GM23248 (cell line): Measurements from ENCODE around the gene BZW1. TPM values are rescaled to one million over a fixed set of nuclear protein-coding genes. Genes with fewer than 3 reads are reported as not detected.

Source experiments
- DNase-seq: peaks from one replicate; pipeline ENCODE4 v3.0.0-alpha.2; 2015
- H2AFZ ChIP-seq: fragments of 200-600 bp; sonication (generic); 2 replicates; pipeline ENCODE4 v1.6.1; 2016; ENCODE audit warnings: antibody characterized with exemption
- H3F3A ChIP-seq: fragments of 200-600 bp; sonication (generic); 2 replicates; pipeline ENCODE4 v1.6.1; 2016; ENCODE audit warnings: mild to moderate bottlenecking, antibody characterized with exemption, mixed run types; ENCODE audit not compliant: insufficient read depth
- H3K27ac ChIP-seq: fragments of 200-600 bp; sonication (generic); 2 replicates; pipeline ENCODE4 v1.5.1; 2016; ENCODE audit warnings: mild to moderate bottlenecking
- H3K27me3 ChIP-seq: fragments of 200-600 bp; sonication (generic); replicated peaks from 2 replicates; pipeline ENCODE4 v1.6.1; 2016; ENCODE audit warnings: mild to moderate bottlenecking; ENCODE audit not compliant: insufficient read depth
- H3K36me3 ChIP-seq: fragments of 200-600 bp; sonication (generic); 2 replicates; pipeline ENCODE4 v1.6.1; 2016; ENCODE audit warnings: low read depth, mild to moderate bottlenecking
- H3K4me1 ChIP-seq: fragments of 200-600 bp; sonication (generic); 2 replicates; pipeline ENCODE4 v1.6.1; 2016; ENCODE audit warnings: mild to moderate bottlenecking; ENCODE audit not compliant: insufficient read depth
- H3K4me2 ChIP-seq: fragments of 200-600 bp; sonication (generic); one replicate; pipeline ENCODE4 v1.6.1; 2016; ENCODE audit warnings: mild to moderate bottlenecking; ENCODE audit not compliant: unreplicated experiment
- H3K4me3 ChIP-seq: fragments of 200-600 bp; sonication (generic); 2 replicates; pipeline ENCODE4 v1.5.1; 2016; ENCODE audit warnings: mild to moderate bottlenecking
- H3K79me2 ChIP-seq: fragments of 200-600 bp; sonication (generic); 2 replicates; pipeline ENCODE4 v1.6.1; 2016; ENCODE audit warnings: mild to moderate bottlenecking; ENCODE audit not compliant: insufficient read depth
- H3K9ac ChIP-seq: fragments of 200-600 bp; sonication (generic); 2 replicates; pipeline ENCODE4 v1.6.1; 2016; ENCODE audit warnings: mild to moderate bottlenecking
- H3K9me2 ChIP-seq: fragments of 200-600 bp; sonication (generic); 2 replicates; pipeline ENCODE4 v1.6.1; 2016; ENCODE audit warnings: mixed run types, mild to moderate bottlenecking, moderate library complexity; ENCODE audit not compliant: insufficient read depth
- H3K9me3 ChIP-seq: fragments of 200-600 bp; sonication (generic); one replicate; pipeline ENCODE4 v1.6.1; 2017; ENCODE audit warnings: low read depth
- H4K20me1 ChIP-seq: fragments of 200-600 bp; sonication (generic); 2 replicates; pipeline ENCODE4 v1.6.0; 2016; ENCODE audit not compliant: insufficient read depth
- EZH2 ChIP-seq: fragments of 200-600 bp; sonication (generic); IDR thresholded peaks from 2 replicates; pipeline ENCODE4 v1.6.1; 2018; ENCODE audit warnings: antibody characterized with exemption, mild to moderate bottlenecking; ENCODE audit not compliant: insufficient read depth, poor library complexity, severe bottlenecking
- EZH2phosphoT487 ChIP-seq: fragments of 200-600 bp; sonication (generic); IDR thresholded peaks from 2 replicates; pipeline ENCODE4 v1.6.1; 2018; ENCODE audit warnings: antibody characterized with exemption, moderate library complexity, mild to moderate bottlenecking, low read depth; ENCODE audit not compliant: insufficient read depth
- WGBS, 2 experiments: methylation state at CpG; one replicate each; pipeline ENCODE4 v1.1.6; 2015 to 2017; ENCODE audit warnings: low lambda C conversion rate in 2 of 2, low coverage in 1 of 2; ENCODE audit errors: missing lambda C conversion rate in 2 of 2; 5-methylcytosine and 5-hydroxymethylcytosine counted together
- in situ Hi-C: fragments of 300-500 bp; cut with MboI; formaldehyde crosslinking; loops from 2 replicates; pipeline ENCODE4 v1.15.0; 2020
- polyA plus RNA-seq: library from polyadenylated mRNA; unstranded; fragments of >200 nt; fragmentation: Nextera tagmentation; extraction: Ambion mirVana; gene quantifications from 2 replicates; pipeline ENCODE4 v1.2.1, GENCODE V29; 2016
- total RNA-seq: library from RNA; depleted of rRNA; stranded (reverse); fragments of >200 nt; shearing (Covaris generic); gene quantifications from 2 replicates; pipeline ENCODE4 v1.2.3, GENCODE V29; 2014

The BZW1 gene
- total and polyA plus RNA-seq, 2 experiments from 2014 or later: 365 to 596 TPM

GRCh38 chr2:200787351-200788120 is 24.2 kb upstream of the BZW1 start:
- Histone ChIP-seq H2AFZ (peak overlapping the region; percentile 52), H3K9me3 (no peaks in the 10 kb centered on the region), H3K9ac (peak overlapping the region; percentile 68), H3K27me3 (no peaks in the 10 kb centered on the region), H4K20me1 (no peaks in the 10 kb centered on the region), H3F3A (peaks cover 36% of the 10 kb centered on the region), H3K4me2 (peak overlapping the region; percentile 76), H3K79me2 (no peaks in the 10 kb centered on the region), H3K4me3 (peak overlapping the region; percentile 54), H3K4me1 (peaks cover 45% of the 10 kb centered on the region), H3K9me2 (no peaks in the 10 kb centered on the region), H3K27ac (peak overlapping the region; percentile 95), H3K36me3 (no peaks in the 10 kb centered on the region)
- WGBS, 2 experiments: 57 to 61% methylated on average over 16 of the region's 16 CpGs
- TF ChIP-seq EZH2phosphoT487: no peak
- TF ChIP-seq EZH2: no peak
- DNase-seq: peak; percentile 94
- in situ Hi-C loops: no loop called here

DNA sequence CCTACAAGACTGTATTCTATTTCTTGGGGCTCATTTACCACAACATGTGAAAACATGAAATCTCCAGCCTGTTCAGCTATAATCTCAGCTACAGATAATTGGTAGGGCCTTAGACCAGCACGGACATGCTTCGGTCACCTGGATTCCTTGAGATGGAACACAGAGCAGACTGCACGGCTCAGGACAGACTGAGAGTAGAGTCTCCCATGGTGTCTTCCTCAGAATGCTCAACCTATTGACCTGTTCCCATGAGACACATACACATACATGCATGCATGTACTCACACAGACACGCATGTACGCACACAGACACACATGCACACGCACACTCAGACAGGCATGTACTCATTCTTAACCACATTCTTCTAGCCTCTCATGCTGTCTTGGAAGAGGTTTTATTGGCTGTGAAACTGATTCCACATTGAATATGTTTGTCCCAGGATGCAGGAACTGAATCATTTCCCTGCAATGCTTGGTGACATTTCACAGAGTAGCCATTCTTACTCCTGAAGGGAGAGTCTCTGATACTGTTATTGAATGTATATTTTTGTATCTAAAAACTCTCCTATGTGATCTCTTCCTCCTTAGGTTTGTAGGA is 23.5 kb upstream of the BZW1 start:
- no peaks in the 10 kb centered on the region for H3K79me2 ChIP-seq
- H3K27ac ChIP-seq: peak overlapping the region; percentile 95
- no peaks in the 10 kb centered on the region for H3K27me3 ChIP-seq
- no peaks in the 10 kb centered on the region for H3K9me3 ChIP-seq
- peak overlapping the region; percentile 68 for H2AFZ ChIP-seq
- H3F3A ChIP-seq: peaks cover 36% of the 10 kb centered on the region
- H3K4me3 ChIP-seq: no peak overlapping the region; the same call in 1 of the 2 replicates
- TF ChIP-seq EZH2: no peak
- TF ChIP-seq EZH2phosphoT487: no peak
- 87 to 89% methylated on average over 6 of the region's 6 CpGs for WGBS, 2 experiments
- no peaks in the 10 kb centered on the region for H3K9me2 ChIP-seq
- no peaks in the 10 kb centered on the region for H4K20me1 ChIP-seq
- in situ Hi-C loops: no loop called here
- no peaks in the 10 kb centered on the region for H3K36me3 ChIP-seq
- peak overlapping the region; percentile 68 for H3K9ac ChIP-seq
- peak overlapping the region; percentile 76 for H3K4me2 ChIP-seq
- peaks cover 45% of the 10 kb centered on the region for H3K4me1 ChIP-seq
- peak; percentile 68 for DNase-seq

DNA sequence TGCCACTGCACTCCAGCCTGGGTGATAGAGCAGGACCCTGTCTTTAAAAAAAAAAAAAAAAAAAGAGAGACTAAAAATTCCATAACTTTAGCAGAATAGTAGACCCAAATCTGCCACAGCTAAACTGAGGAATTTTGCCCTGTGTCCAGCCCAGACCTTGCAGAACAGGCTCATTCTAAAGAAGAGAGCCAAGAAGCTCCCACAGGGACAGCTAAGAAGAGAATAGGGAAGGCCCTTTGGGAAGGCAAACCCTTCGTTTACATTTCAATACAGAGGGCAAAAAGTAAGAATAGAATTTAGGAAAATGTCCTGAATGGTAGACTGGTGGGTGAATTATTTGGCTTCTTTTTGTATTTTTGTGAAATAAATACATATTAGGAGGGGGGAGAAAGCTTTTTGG is 21.5 kb upstream of the BZW1 start:
- TF ChIP-seq EZH2phosphoT487 (no peak), EZH2 (no peak)
- H3K9ac ChIP-seq: no peak overlapping the region

DNA sequence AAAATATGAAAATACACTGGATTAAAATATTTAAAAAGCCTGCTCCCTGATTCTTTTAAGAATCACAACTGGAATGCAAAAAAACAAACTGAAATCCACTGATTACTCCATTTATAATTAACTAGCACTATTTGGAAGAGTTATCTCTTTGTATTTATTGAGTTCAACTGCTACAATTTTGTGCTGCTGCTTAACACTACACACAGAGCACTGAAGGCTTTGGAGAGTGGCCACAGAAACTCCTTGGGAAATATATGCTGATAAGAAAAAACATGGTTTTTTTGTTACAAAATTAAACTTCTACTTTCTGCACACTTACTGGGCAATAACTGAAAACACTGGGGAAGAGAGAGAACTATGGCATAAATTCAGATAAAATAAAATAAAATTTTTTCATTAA is 19.8 kb upstream of the BZW1 start:
- no peaks in the 10 kb centered on the region for H3K79me2 ChIP-seq
- no peak overlapping the region for H2AFZ ChIP-seq
- no peak overlapping the region for H3K9ac ChIP-seq
- no peak overlapping the region for H3K4me2 ChIP-seq
- no peaks in the 10 kb centered on the region for H3K9me2 ChIP-seq
- no peaks in the 10 kb centered on the region for H4K20me1 ChIP-seq
- no peaks in the 10 kb centered on the region for H3K27me3 ChIP-seq
- no peaks in the 10 kb centered on the region for H3K36me3 ChIP-seq
- in situ Hi-C loops: no loop called here
- peaks cover 17% of the 10 kb centered on the region for H3F3A ChIP-seq
- TF ChIP-seq EZH2phosphoT487 (no peak), EZH2 (no peak)
- no peak for DNase-seq
- H3K27ac ChIP-seq: no peak overlapping the region
- H3K9me3 ChIP-seq: no peaks in the 10 kb centered on the region
- H3K4me1 ChIP-seq: peaks cover 24% of the 10 kb centered on the region
- no peak overlapping the region for H3K4me3 ChIP-seq

More for the DNA sequence above, 21.5 kb upstream of the BZW1 start:
- Histone ChIP-seq H3K4me1 (peaks cover 33% of the 10 kb centered on the region), H3K79me2 (no peaks in the 10 kb centered on the region), H3K27me3 (no peaks in the 10 kb centered on the region), H3K9me2 (no peaks in the 10 kb centered on the region), H3K36me3 (no peaks in the 10 kb centered on the region), H3K9me3 (no peaks in the 10 kb centered on the region), H3K4me2 (no peak overlapping the region), H4K20me1 (no peaks in the 10 kb centered on the region), H3K27ac (no peak overlapping the region), H2AFZ (0 out of 2 replicates have a peak overlapping the region, but pooled peaks have one; percentile 10), H3F3A (peaks cover 34% of the 10 kb centered on the region), H3K4me3 (no peak overlapping the region)
- 74 to 83% methylated on average over 1 of the region's 1 CpG for WGBS, 2 experiments
- in situ Hi-C loops: no loop called here
- no peak for DNase-seq
